Activated T-helper 17 cell treated with anti-CD3 and anti-CD28 coated beads, Interleukin-2, amount 50 U/mL, for 72 hours (primary cell): Measurements from ENCODE around the gene SLC25A41. TPM values are rescaled to one million over a fixed set of nuclear protein-coding genes. Genes with fewer than 3 reads are reported as not detected.

Experiments
- ATAC-seq: fragments of 150-1000 bp; cut with Tn5 transposase; replicated peaks from 2 replicates; pipeline ENCODE4 v1.10.0; 2021; ENCODE audit warnings: mild to moderate bottlenecking, moderate library complexity
- H3K27ac Mint-ChIP-seq: one replicate; pipeline ENCODE4 v1.8.0; 2022; ENCODE audit warnings: mixed read lengths
- H3K27me3 Mint-ChIP-seq: one replicate; pipeline ENCODE4 v1.8.0; 2022; ENCODE audit warnings: mixed read lengths
- H3K36me3 Mint-ChIP-seq: one replicate; pipeline ENCODE4 v1.8.0; 2022; ENCODE audit warnings: low read depth, mild to moderate bottlenecking, mixed read lengths
- H3K4me1 Mint-ChIP-seq: one replicate; pipeline ENCODE4 v1.8.0; 2022; ENCODE audit warnings: mixed read lengths
- H3K4me3 Mint-ChIP-seq: one replicate; pipeline ENCODE4 v1.8.0; 2022; ENCODE audit warnings: mild to moderate bottlenecking, mixed read lengths
- H3K9me3 Mint-ChIP-seq: one replicate; pipeline ENCODE4 v1.8.0; 2022; ENCODE audit warnings: mixed read lengths
- total RNA-seq, 2 donors: library from RNA; stranded (reverse); gene quantifications; one replicate each; pipeline ENCODE4 v1.2.3, GENCODE V29; 2022

The SLC25A41 gene
- total RNA-seq, 2 donors from 2014 or later = not detected

- no peak for ATAC-seq
- Mint-ChIP-seq H3K4me3 (no peak overlapping the region), H3K27me3 (no peaks in the 10 kb centered on the region), H3K36me3 (peaks cover 43% of the 10 kb centered on the region), H3K4me1 (no peaks in the 10 kb centered on the region), H3K9me3 (no peaks in the 10 kb centered on the region), H3K27ac (no peak overlapping the region)
Measured at GRCh38 chr19:6467384-6467783, 33.8 kb upstream of the SLC25A41 start.

- no peak for ATAC-seq
- no peaks in the 10 kb centered on the region for H3K4me1 Mint-ChIP-seq
- H3K27me3 Mint-ChIP-seq = no peaks in the 10 kb centered on the region
- H3K27ac Mint-ChIP-seq = no peak overlapping the region
- no peaks in the 10 kb centered on the region for H3K9me3 Mint-ChIP-seq
- no peak overlapping the region for H3K4me3 Mint-ChIP-seq
- peaks cover 41% of the 10 kb centered on the region for H3K36me3 Mint-ChIP-seq
Measured at GRCh38 chr19:6466526-6467248, 33.1 kb upstream of the SLC25A41 start.

GRCh38 chr19:6465663-6466062 lies 32.1 kb upstream of the SLC25A41 start:
- Mint-ChIP-seq H3K9me3 (no peaks in the 10 kb centered on the region), H3K4me3 (no peak overlapping the region), H3K27ac (no peak overlapping the region), H3K4me1 (peaks cover 1% of the 10 kb centered on the region), H3K36me3 (peaks cover 34% of the 10 kb centered on the region), H3K27me3 (no peaks in the 10 kb centered on the region)
- ATAC-seq = no peak

DNA sequence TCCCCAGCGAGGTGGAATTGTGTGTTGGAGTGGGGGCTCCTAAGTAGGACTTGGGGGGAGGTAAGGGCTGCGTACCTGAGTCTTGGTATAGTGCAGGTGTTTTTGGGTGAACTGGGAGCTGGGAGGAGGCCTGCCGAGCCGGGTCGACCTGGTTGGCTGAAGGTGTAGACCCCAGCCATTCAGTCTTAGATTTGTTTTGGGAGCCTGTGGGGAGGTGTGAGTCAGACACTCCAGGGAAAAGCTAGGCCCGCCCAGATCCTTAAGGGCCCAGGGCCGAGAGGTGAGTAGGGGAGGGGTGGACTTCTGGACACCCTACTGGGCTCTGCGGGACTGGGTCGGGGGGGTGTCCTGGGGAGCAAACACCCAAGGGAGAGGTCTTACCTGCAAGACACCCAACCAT lies 31.4 kb upstream of the SLC25A41 start:
- no peak overlapping the region for H3K4me3 Mint-ChIP-seq
- no peak overlapping the region for H3K27ac Mint-ChIP-seq
- peaks cover 27% of the 10 kb centered on the region for H3K36me3 Mint-ChIP-seq
- H3K4me1 Mint-ChIP-seq = peaks cover 8% of the 10 kb centered on the region
- ATAC-seq = no peak
- H3K9me3 Mint-ChIP-seq = no peaks in the 10 kb centered on the region
- no peaks in the 10 kb centered on the region for H3K27me3 Mint-ChIP-seq

DNA sequence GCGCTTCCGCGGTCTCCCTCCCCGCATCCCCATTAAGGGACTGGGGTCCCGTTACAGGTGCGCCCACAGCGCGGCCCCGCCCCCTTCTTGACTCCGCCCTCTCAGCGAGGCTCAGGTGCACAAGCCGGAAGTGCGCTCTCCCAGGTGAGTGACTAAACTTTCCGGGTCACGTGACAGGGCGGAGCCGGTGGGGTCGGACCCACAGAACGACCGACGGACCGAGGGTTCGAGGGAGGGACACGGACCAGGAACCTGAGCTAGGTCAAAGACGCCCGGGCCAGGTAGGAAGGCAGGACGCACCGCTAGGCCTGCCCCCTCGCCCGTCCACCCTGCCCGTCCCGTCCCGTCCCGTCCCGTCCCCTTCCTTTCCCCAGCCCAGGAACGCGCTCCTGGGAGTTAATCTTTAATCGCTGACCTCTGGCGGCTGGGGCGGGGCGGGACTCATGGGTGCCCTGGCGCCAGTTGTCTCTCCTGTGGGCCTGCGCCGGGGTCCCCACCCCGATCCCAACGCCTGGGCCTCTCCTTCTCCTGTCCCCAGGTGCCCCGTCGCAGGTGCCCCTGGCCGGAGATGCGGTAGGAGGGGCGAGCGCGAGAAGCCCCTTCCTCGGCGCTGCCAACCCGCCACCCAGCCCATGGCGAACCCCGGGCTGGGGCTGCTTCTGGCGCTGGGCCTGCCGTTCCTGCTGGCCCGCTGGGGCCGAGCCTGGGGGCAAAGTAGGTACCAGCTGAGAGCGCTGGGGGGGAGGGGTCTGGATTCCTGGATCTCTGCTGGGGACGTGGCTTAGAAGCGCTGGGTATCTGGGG lies 30.7 kb upstream of the SLC25A41 start, which contains the start of gene CRB3:
Gene CRB3 (plus strand): TSS at position 202 of the 804 bp plus-strand sequence. CDS start 431 bp downstream, at position 633.
- no peaks in the 10 kb centered on the region for H3K27me3 Mint-ChIP-seq
- H3K36me3 Mint-ChIP-seq = peaks cover 20% of the 10 kb centered on the region
- H3K4me3 Mint-ChIP-seq = peak within 1 kb of the TSS; percentile 52
- no peaks in the 10 kb centered on the region for H3K9me3 Mint-ChIP-seq
- ATAC-seq = no peak
- peaks cover 10% of the 10 kb centered on the region for H3K4me1 Mint-ChIP-seq
- no peak within 1 kb of the TSS for H3K27ac Mint-ChIP-seq

GRCh38 chr19:6460099-6460884 lies 26.7 kb upstream of the SLC25A41 start:
- peaks cover 16% of the 10 kb centered on the region for H3K4me1 Mint-ChIP-seq
- peak overlapping the region; percentile 84 for H3K4me3 Mint-ChIP-seq
- no peaks in the 10 kb centered on the region for H3K9me3 Mint-ChIP-seq
- no peaks in the 10 kb centered on the region for H3K36me3 Mint-ChIP-seq
- peak overlapping the region; percentile 84 for H3K27ac Mint-ChIP-seq
- peak; percentile 88 for ATAC-seq
- peaks cover 2% of the 10 kb centered on the region for H3K27me3 Mint-ChIP-seq

GRCh38 chr19:6459262-6460098 lies 25.9 kb upstream of the SLC25A41 start, which contains the start of gene SLC25A23:
Gene SLC25A23, minus strand, starts transcription at chr19:6459792. Its CDS starts 164 bp downstream, at chr19:6459628.
- peak within 1 kb of the TSS; percentile 84 for H3K27ac Mint-ChIP-seq
- no peaks in the 10 kb centered on the region for H3K9me3 Mint-ChIP-seq
- H3K36me3 Mint-ChIP-seq = no peaks in the 10 kb centered on the region
- peaks cover 2% of the 10 kb centered on the region for H3K27me3 Mint-ChIP-seq
- H3K4me3 Mint-ChIP-seq = peak within 1 kb of the TSS; percentile 84
- peaks cover 16% of the 10 kb centered on the region for H3K4me1 Mint-ChIP-seq
- ATAC-seq = no peak

GRCh38 chr19:6458695-6459261 lies 25.2 kb upstream of the SLC25A41 start:
- H3K4me1 Mint-ChIP-seq = peaks cover 16% of the 10 kb centered on the region
- H3K4me3 Mint-ChIP-seq = peak overlapping the region; percentile 83
- H3K27me3 Mint-ChIP-seq = peaks cover 2% of the 10 kb centered on the region
- no peaks in the 10 kb centered on the region for H3K9me3 Mint-ChIP-seq
- H3K36me3 Mint-ChIP-seq = no peaks in the 10 kb centered on the region
- ATAC-seq = no peak
- peak overlapping the region; percentile 56 for H3K27ac Mint-ChIP-seq

GRCh38 chr19:6457958-6458694 lies 24.6 kb upstream of the SLC25A41 start:
- Mint-ChIP-seq H3K4me3 (peak overlapping the region; percentile 83), H3K27ac (peak overlapping the region; percentile 56), H3K27me3 (peaks cover 2% of the 10 kb centered on the region), H3K36me3 (no peaks in the 10 kb centered on the region), H3K4me1 (peaks cover 16% of the 10 kb centered on the region), H3K9me3 (no peaks in the 10 kb centered on the region)
- no peak for ATAC-seq

DNA sequence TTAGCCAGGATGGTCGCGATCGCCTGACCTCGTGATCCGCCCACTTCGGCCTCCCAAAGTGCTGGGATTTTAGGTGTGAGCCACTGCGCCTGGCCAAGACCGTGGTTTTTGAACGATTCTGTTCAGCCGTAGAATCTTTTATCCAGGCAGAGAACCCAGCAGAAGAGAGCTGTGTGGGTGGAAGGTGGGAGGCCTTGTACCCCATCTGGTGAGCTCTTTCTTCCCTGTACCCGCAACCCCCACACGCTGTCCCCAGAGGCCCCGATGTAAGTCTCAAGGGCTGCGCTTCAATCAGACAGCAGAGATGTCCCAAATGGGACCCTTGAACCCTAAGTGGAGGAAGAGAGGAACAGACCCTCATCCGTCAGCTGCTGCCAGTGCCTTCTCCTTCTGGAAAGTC lies 22.4 kb upstream of the SLC25A41 start:
- Mint-ChIP-seq H3K4me1 (peaks cover 16% of the 10 kb centered on the region), H3K9me3 (no peaks in the 10 kb centered on the region), H3K4me3 (no peak overlapping the region), H3K27me3 (peaks cover 2% of the 10 kb centered on the region), H3K36me3 (no peaks in the 10 kb centered on the region), H3K27ac (no peak overlapping the region)
- no peak for ATAC-seq

GRCh38 chr19:6453951-6454565 lies 20.5 kb upstream of the SLC25A41 start:
- H3K4me3 Mint-ChIP-seq = no peak overlapping the region
- no peaks in the 10 kb centered on the region for H3K9me3 Mint-ChIP-seq
- ATAC-seq = no peak
- H3K4me1 Mint-ChIP-seq = peaks cover 6% of the 10 kb centered on the region
- peaks cover 2% of the 10 kb centered on the region for H3K27me3 Mint-ChIP-seq
- H3K27ac Mint-ChIP-seq = no peak overlapping the region
- no peaks in the 10 kb centered on the region for H3K36me3 Mint-ChIP-seq

- no peak for ATAC-seq
- Mint-ChIP-seq H3K4me1 (no peaks in the 10 kb centered on the region), H3K27ac (no peak overlapping the region), H3K36me3 (no peaks in the 10 kb centered on the region), H3K27me3 (no peaks in the 10 kb centered on the region), H3K9me3 (no peaks in the 10 kb centered on the region), H3K4me3 (no peak overlapping the region)
Measured at GRCh38 chr19:6452899-6453298, 19.3 kb upstream of the SLC25A41 start.
